ENCODE data around the gene AKAP13. TPM values are rescaled to one million over a fixed set of nuclear protein-coding genes. Genes with fewer than 3 reads are reported as not detected.

AKAP13 gene
- total and polyA plus RNA-seq, 2 of the 13 experiments (the other 11 are each of a cell fraction or from before 2014, with no cell fraction given) = 6.7 to 27.1 TPM

GRCh38 chr15:85479071-85479647 lies 98.8 kb downstream of the AKAP13 start (continued):
- TF ChIP-seq ZBTB7B (CRISPR knock-in tag; IDR thresholded peaks at IDR 0.05) (no peak), ZBTB2 (CRISPR knock-in tag; IDR thresholded peaks at IDR 0.05; ENCODE audit: low read depth) (no peak)

- no TSS peak for BruUV-seq (replicated peaks)
- Histone ChIP-seq H4K20me1 (ENCODE audit: insufficient read depth, low read length) (no peaks in the 10 kb centered on the region; the same call in 1 of the 2 replicates), H3K27ac (ENCODE audit: extremely low read length, insufficient read depth, low read length) (no peak overlapping the region), H2AFZ (ENCODE audit: low read length) (no peak overlapping the region), H3K4me3 (replicated peaks in 1 of 3; ENCODE audit: insufficient read depth in 1 of 3, low read depth in 2 of 3, low read length in 3 of 3) (no peak overlapping the region), H3K9me3 (ENCODE audit: low read length) (no peaks in the 10 kb centered on the region), H3K79me2 (ENCODE audit: insufficient read depth, low read length) (peaks cover 12% of the 10 kb centered on the region), H3K4me1 (ENCODE audit: insufficient read depth, low read length) (peaks cover 27% of the 10 kb centered on the region), H3K27me3 (ENCODE audit: control insufficient read depth in 1 of 2, insufficient read depth in 2 of 2, low read length in 2 of 2) (no peaks in the 10 kb centered on the region), H3K4me2 (ENCODE audit: low read depth, low read length) (no peak overlapping the region), H3K9ac (ENCODE audit: insufficient read depth, low read depth, low read length) (no peak overlapping the region), H3K36me3 (replicated peaks in 1 of 2; ENCODE audit: control insufficient read depth in 1 of 2, insufficient read depth in 2 of 2, low read length in 2 of 2) (no peaks in the 10 kb centered on the region)
- POLR2A ChIA-PET = no interaction called here
- FAIRE-seq (no peak), ATAC-seq (no peak), DNase-seq (ENCODE audit: low spot score) (no peak)
- in situ Hi-C loops (cut with HindIII; ENCODE audit: extremely low pct_ligation_motif_present, low pct_unique_long_range_greater_than_20kb) = no loop called here
- intact Hi-C loops (cut with micrococcal nuclease; ENCODE audit: unreplicated experiment) = no loop called here
- CTCF ChIA-PET (ENCODE audit: low intra/inter-chr PET ratio, low total read pairs) = no interaction called here
- WGBS (ENCODE audit: low lambda C conversion rate) = 90% methylated on average over 6 of the region's 6 CpGs
- TF ChIP-seq CSRNP1 (CRISPR knock-in tag; IDR thresholded peaks at IDR 0.05) = no peak
- TF ChIP-seq JDP2 (CRISPR knock-in tag; IDR thresholded peaks at IDR 0.05; ENCODE audit: borderline replicate concordance) = no peak
- TF ChIP-seq E2F1 (CRISPR knock-in tag; IDR thresholded peaks at IDR 0.05) = no peak
- TF ChIP-seq ZNF543 (CRISPR knock-in tag; IDR thresholded peaks at IDR 0.05) = no peak
- no peak for TF ChIP-seq TRIM24 (CRISPR knock-in tag; IDR thresholded peaks at IDR 0.05)
- TF ChIP-seq ZNF142 (CRISPR knock-in tag; IDR thresholded peaks at IDR 0.05) = no peak
- TF ChIP-seq ZNF256 (CRISPR knock-in tag; conservative IDR thresholded peaks at IDR 0.05) = no peak
- no peak for TF ChIP-seq ZNF788 (CRISPR knock-in tag; IDR thresholded peaks at IDR 0.05; ENCODE audit: borderline replicate concordance)
Measured at GRCh38 chr15:85480923-85481322, 100.5 kb downstream of the AKAP13 start.
